H9 (cell line): ENCODE measurements around the gene MRTFA. TPM values are rescaled to one million over a fixed set of nuclear protein-coding genes. Genes with fewer than 3 reads are reported as not detected.
A peak's percentile ranks its signal among the peaks of the same experiment; 100 is the strongest.

Experiments
- DNase-seq: peaks from one replicate; pipeline ENCODE4 v3.0.0-alpha.2; 2017
- H2AFZ ChIP-seq: one replicate; pipeline ENCODE4 v1.6.1; 2013; ENCODE audit warnings: mild to moderate bottlenecking, low read length, control low read depth, moderate library complexity
- H2AK5ac ChIP-seq: 2 replicates; pipeline ENCODE4 v1.6.1; 2013; ENCODE audit warnings: low read length, control low read depth, mixed read lengths; ENCODE audit not compliant: insufficient read length
- H2BK120ac ChIP-seq: one replicate; pipeline ENCODE4 v1.6.1; 2013; ENCODE audit warnings: low read depth, mild to moderate bottlenecking, low read length, control low read depth, inconsistent platforms; ENCODE audit not compliant: poor library complexity, severe bottlenecking
- H2BK12ac ChIP-seq: 2 replicates; pipeline ENCODE4 v1.6.1; 2013; ENCODE audit warnings: low read length, control low read depth, mixed read lengths, low read depth; ENCODE audit not compliant: insufficient read length
- H2BK15ac ChIP-seq: 2 replicates; pipeline ENCODE4 v1.6.1; 2013; ENCODE audit warnings: low read depth, low read length, control low read depth
- H2BK20ac ChIP-seq: one replicate; pipeline ENCODE4 v1.6.1; 2013; ENCODE audit warnings: low read depth, mild to moderate bottlenecking, low read length, control low read depth, inconsistent platforms; ENCODE audit not compliant: poor library complexity, severe bottlenecking
- H2BK5ac ChIP-seq: 2 replicates; pipeline ENCODE4 v1.6.1; 2013; ENCODE audit warnings: low read length, control low read depth, mixed read lengths; ENCODE audit not compliant: insufficient read length
- H3K14ac ChIP-seq: 2 replicates; pipeline ENCODE4 v1.6.1; 2013; ENCODE audit warnings: low read length, control low read depth; ENCODE audit not compliant: insufficient read depth
- H3K18ac ChIP-seq: 2 replicates; pipeline ENCODE4 v1.6.1; 2013; ENCODE audit warnings: low read depth, mild to moderate bottlenecking, mixed read lengths, low read length, control low read depth; ENCODE audit not compliant: insufficient read length
- H3K23ac ChIP-seq: 2 replicates; pipeline ENCODE4 v1.6.1; 2013; ENCODE audit warnings: low read length, control low read depth, mixed read lengths, low read depth; ENCODE audit not compliant: insufficient read length
- H3K23me2 ChIP-seq: 2 replicates; pipeline ENCODE4 v1.6.1; 2013; ENCODE audit warnings: low read depth, mild to moderate bottlenecking, mixed read lengths, low read length, control low read depth; ENCODE audit not compliant: insufficient read length, poor library complexity, severe bottlenecking
- H3K27ac ChIP-seq: 2 replicates; pipeline ENCODE4 v1.5.1; 2013; ENCODE audit warnings: low read length, control low read depth, mixed read lengths, low read depth; ENCODE audit not compliant: insufficient read length
- H3K27me3 ChIP-seq: 2 replicates; pipeline ENCODE4 v1.6.1; 2013; ENCODE audit warnings: low read length, control low read depth, inconsistent platforms; ENCODE audit not compliant: insufficient read depth
- H3K4ac ChIP-seq: 2 replicates; pipeline ENCODE4 v1.6.1; 2013; ENCODE audit warnings: low read depth, mild to moderate bottlenecking, control low read depth, inconsistent platforms, low read length, moderate library complexity
- H3K4me1 ChIP-seq: 2 replicates; pipeline ENCODE4 v1.6.1; 2013; ENCODE audit warnings: low read length, control low read depth, inconsistent platforms; ENCODE audit not compliant: insufficient read depth
- H3K4me2 ChIP-seq: 2 replicates; pipeline ENCODE4 v1.6.1; 2013; ENCODE audit warnings: low read length, control low read depth, mixed read lengths; ENCODE audit not compliant: insufficient read length, insufficient read depth
- H3K56ac ChIP-seq: 2 replicates; pipeline ENCODE4 v1.6.1; 2013; ENCODE audit warnings: low read depth, mild to moderate bottlenecking, mixed read lengths, low read length, control low read depth; ENCODE audit not compliant: insufficient read length
- H3K79me1 ChIP-seq: 2 replicates; pipeline ENCODE4 v1.6.1; 2013; ENCODE audit warnings: low read depth, mild to moderate bottlenecking, moderate library complexity, low read length, control low read depth, inconsistent platforms; ENCODE audit not compliant: insufficient read depth, poor library complexity, severe bottlenecking
- H3K79me2 ChIP-seq: 2 replicates; pipeline ENCODE4 v1.6.1; 2013; ENCODE audit warnings: low read length, control low read depth, inconsistent platforms; ENCODE audit not compliant: insufficient read depth
- H3K9ac ChIP-seq: 2 replicates; pipeline ENCODE4 v1.6.1; 2013; ENCODE audit warnings: low read length, control low read depth, mixed read lengths; ENCODE audit not compliant: insufficient read length; ENCODE audit errors: extremely low read depth
- H3K9me3 ChIP-seq: one replicate; pipeline ENCODE4 v1.6.1; 2013; ENCODE audit warnings: low read depth, low read length, inconsistent platforms; ENCODE audit not compliant: control insufficient read depth
- H3T11ph ChIP-seq: one replicate; pipeline ENCODE4 v1.6.1; 2013; ENCODE audit warnings: mild to moderate bottlenecking, low read length, control low read depth, inconsistent platforms
- H4K20me1 ChIP-seq: one replicate; pipeline ENCODE4 v1.6.1; 2013; ENCODE audit not compliant: control insufficient read depth, insufficient read length, insufficient read depth
- H4K5ac ChIP-seq: 2 replicates; pipeline ENCODE4 v1.6.1; 2013; ENCODE audit warnings: low read depth, mild to moderate bottlenecking, mixed read lengths, low read length, control low read depth; ENCODE audit not compliant: insufficient read length
- H4K8ac ChIP-seq: replicated peaks from 2 replicates; pipeline ENCODE4 v1.6.1; 2013; ENCODE audit warnings: low read length, control low read depth, mixed read lengths, low read depth; ENCODE audit not compliant: insufficient read length
- H4K91ac ChIP-seq: 2 replicates; pipeline ENCODE4 v1.6.1; 2013; ENCODE audit warnings: low read depth, mild to moderate bottlenecking, moderate library complexity, mixed read lengths, low read length, control low read depth; ENCODE audit not compliant: insufficient read length
- H3K27ac Mint-ChIP-seq, 3 experiments: 2 replicates in 2 of 3; 3 replicates in 1 of 3; pipeline ENCODE4 v1.8.0; 2020 to 2021; ENCODE audit warnings: mixed read lengths in 3 of 3, mild to moderate bottlenecking in 1 of 3, moderate library complexity in 1 of 3
- H3K27me3 Mint-ChIP-seq: 2 replicates; pipeline ENCODE4 v1.8.0; 2021; ENCODE audit warnings: low read depth, mild to moderate bottlenecking, moderate library complexity, mixed read lengths
- H3K36me3 Mint-ChIP-seq, 3 experiments: 2 replicates in 2 of 3; 3 replicates in 1 of 3; pipeline ENCODE4 v1.8.0; 2020 to 2021; ENCODE audit warnings: low read depth in 3 of 3, mixed read lengths in 3 of 3; ENCODE audit not compliant: insufficient read depth in 1 of 3
- H3K4me1 Mint-ChIP-seq, 2 experiments: 2 replicates each; pipeline ENCODE4 v1.8.0; 2020; ENCODE audit warnings: mixed read lengths in 2 of 2
- H3K4me3 Mint-ChIP-seq, 2 experiments: 2 replicates in 1 of 2; 3 replicates in 1 of 2; pipeline ENCODE4 v1.8.0; 2020 to 2021; ENCODE audit warnings: mild to moderate bottlenecking in 2 of 2, mixed read lengths in 2 of 2, moderate library complexity in 1 of 2
- H3K9me3 Mint-ChIP-seq, 2 experiments: 2 replicates in 1 of 2; 3 replicates in 1 of 2; pipeline ENCODE4 v1.8.0; 2020; ENCODE audit warnings: mild to moderate bottlenecking in 2 of 2, mixed read lengths in 2 of 2, moderate library complexity in 1 of 2
- WGBS: extraction: QIAGEN DNeasy Blood & Tissue Kit; methylation state at CpG from one replicate; pipeline ENCODE4 v1.1.7; 2013; ENCODE audit warnings: missing lambda C conversion rate, low lambda C conversion rate, mixed read lengths; ENCODE audit not compliant: insufficient read length; ENCODE audit errors: extremely low coverage; 5-methylcytosine and 5-hydroxymethylcytosine counted together
- total RNA-seq: library from RNA; stranded (reverse); gene quantifications from 2 replicates; pipeline ENCODE4 v1.2.1, GENCODE V29; 2021
- TF ChIP-seq, protein P1 (sequence below): fragments of 200-600 bp; sonication (generic); conservative IDR thresholded peaks from 3 replicates; pipeline ENCODE4 v1.8.0; 2021; ENCODE audit warnings: antibody characterized with exemption, mild to moderate bottlenecking

The MRTFA gene
- total RNA-seq, 1 experiment from 2014 or later, result 38.1 TPM

DNA sequence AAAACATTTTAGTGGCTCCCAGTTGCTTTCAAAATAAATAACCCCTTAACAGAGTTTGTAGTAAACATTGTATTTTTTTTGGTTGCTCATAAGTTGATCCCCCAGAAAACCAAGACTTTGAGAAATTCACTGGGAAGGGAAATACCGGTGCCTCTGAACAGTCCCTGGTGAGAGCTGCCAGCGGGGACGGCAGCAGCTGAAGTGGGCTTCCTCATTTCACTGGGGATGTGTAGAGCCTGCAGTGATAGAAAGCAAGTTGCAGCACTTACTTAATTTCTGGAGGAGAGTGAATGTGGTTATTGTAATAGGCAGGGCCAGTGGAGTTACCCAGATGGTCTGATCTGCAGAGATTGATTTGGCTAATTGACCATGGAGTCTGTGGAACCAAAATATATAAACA lies 24.2 kb upstream of the MRTFA start:
- Histone ChIP-seq H4K20me1 (no peaks in the 10 kb centered on the region), H3K9me3 (no peaks in the 10 kb centered on the region), H3K23me2 (no peaks in the 10 kb centered on the region), H3K79me2 (no peaks in the 10 kb centered on the region), H3K27me3 (no peaks in the 10 kb centered on the region), H4K8ac (no peak overlapping the region), H2BK20ac (no peak overlapping the region), H3K18ac (no peak overlapping the region), H2AK5ac (no peak overlapping the region), H2BK5ac (no peak overlapping the region), H3K4me2 (no peak overlapping the region), H3K9ac (no peak overlapping the region), H3K27ac (no peak overlapping the region), H2BK120ac (no peak overlapping the region), H3K23ac (no peak overlapping the region), H3K14ac (no peak overlapping the region), H3T11ph (no peak overlapping the region), H2BK15ac (no peak overlapping the region), H3K4me1 (no peaks in the 10 kb centered on the region), H3K56ac (no peak overlapping the region), H3K79me1 (no peaks in the 10 kb centered on the region), H2BK12ac (no peak overlapping the region), H4K91ac (no peak overlapping the region), H4K5ac (no peak overlapping the region), H2AFZ (no peak overlapping the region), H3K4ac (no peak overlapping the region)
- DNase-seq, result no peak
- Mint-ChIP-seq H3K27me3 (no peaks in the 10 kb centered on the region), H3K27ac (0 out of 7 replicates have a peak overlapping the region, but pooled peaks of 1 of the 3 experiments have one; percentile 83), H3K4me3 (no peak overlapping the region), H3K36me3 (0 out of 7 replicates have a peak, but pooled peaks cover 0 to 1% (median 0%) of the 10 kb centered on the region in 3 experiments), H3K4me1 (no peaks in the 10 kb centered on the region), H3K9me3 (no peaks in the 10 kb centered on the region)
- TF ChIP-seq, protein P1, sequence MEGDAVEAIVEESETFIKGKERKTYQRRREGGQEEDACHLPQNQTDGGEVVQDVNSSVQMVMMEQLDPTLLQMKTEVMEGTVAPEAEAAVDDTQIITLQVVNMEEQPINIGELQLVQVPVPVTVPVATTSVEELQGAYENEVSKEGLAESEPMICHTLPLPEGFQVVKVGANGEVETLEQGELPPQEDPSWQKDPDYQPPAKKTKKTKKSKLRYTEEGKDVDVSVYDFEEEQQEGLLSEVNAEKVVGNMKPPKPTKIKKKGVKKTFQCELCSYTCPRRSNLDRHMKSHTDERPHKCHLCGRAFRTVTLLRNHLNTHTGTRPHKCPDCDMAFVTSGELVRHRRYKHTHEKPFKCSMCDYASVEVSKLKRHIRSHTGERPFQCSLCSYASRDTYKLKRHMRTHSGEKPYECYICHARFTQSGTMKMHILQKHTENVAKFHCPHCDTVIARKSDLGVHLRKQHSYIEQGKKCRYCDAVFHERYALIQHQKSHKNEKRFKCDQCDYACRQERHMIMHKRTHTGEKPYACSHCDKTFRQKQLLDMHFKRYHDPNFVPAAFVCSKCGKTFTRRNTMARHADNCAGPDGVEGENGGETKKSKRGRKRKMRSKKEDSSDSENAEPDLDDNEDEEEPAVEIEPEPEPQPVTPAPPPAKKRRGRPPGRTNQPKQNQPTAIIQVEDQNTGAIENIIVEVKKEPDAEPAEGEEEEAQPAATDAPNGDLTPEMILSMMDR, result no peak
- WGBS, result no CpG with 5 or more reads among the region's 3 CpGs
